OCI-LY7 (cell line): ENCODE results near the gene HCCS. TPM values are rescaled to one million over a fixed set of nuclear protein-coding genes. Genes with fewer than 3 reads are reported as not detected.

Source experiments
- BruUV-seq: library from RNA; stranded (reverse); fragments of 400-500 nt; replicated peaks from 2 replicates; lab custom pipeline; 2021; lab: Mats Ljungman, UMichigan
- CTCF ChIA-PET: fragments of 300-600 bp; sonication (Branson Sonifier 250); formaldehyde crosslinking; loops from one replicate; lab custom pipeline; 2022; ENCODE audit warnings: antibody characterized with exemption; ENCODE audit not compliant: unreplicated experiment; lab: Charles Lee
- POLR2A ChIA-PET: fragments of 300-600 bp; sonication (Branson Sonifier 250); formaldehyde crosslinking; loops from one replicate; lab custom pipeline; 2022; ENCODE audit warnings: antibody characterized with exemption; lab: Charles Lee
- DNase-seq: peaks from one replicate; pipeline ENCODE4 v3.0.0-alpha.2; 2015; ENCODE audit warnings: low spot score
- H2AFZ ChIP-seq: fragments of 200-600 bp; sonication (generic), shearing (Covaris generic); 2 replicates; pipeline ENCODE4 v1.6.1; 2014; ENCODE audit warnings: mild to moderate bottlenecking, antibody characterized with exemption, low read length, moderate library complexity
- H3K27ac ChIP-seq: fragments of 200-600 bp; sonication (generic); 2 replicates; pipeline ENCODE4 v1.5.1; 2014; ENCODE audit warnings: mixed run types, low read depth, mild to moderate bottlenecking, moderate library complexity, low read length, inconsistent platforms; ENCODE audit not compliant: poor library complexity, severe bottlenecking
- H3K36me3 ChIP-seq: fragments of 200-600 bp; sonication (generic); 2 replicates; pipeline ENCODE4 v1.6.1; 2014; ENCODE audit warnings: mild to moderate bottlenecking, antibody characterized with exemption, low read length, moderate library complexity, mixed read lengths; ENCODE audit not compliant: insufficient read depth
- H3K4me1 ChIP-seq: fragments of 200-600 bp; sonication (generic); 2 replicates; pipeline ENCODE4 v1.5.1; 2014; ENCODE audit warnings: mild to moderate bottlenecking, low read length; ENCODE audit not compliant: insufficient read depth, poor library complexity, severe bottlenecking
- H3K4me2 ChIP-seq: fragments of 200-600 bp; sonication (generic); 2 replicates; pipeline ENCODE4 v1.6.1; 2014; ENCODE audit warnings: mild to moderate bottlenecking, low read length
- H3K4me3 ChIP-seq: fragments of 200-600 bp; sonication (generic); 2 replicates; pipeline ENCODE4 v1.5.1; 2014; ENCODE audit warnings: mild to moderate bottlenecking, low read depth, low read length; ENCODE audit not compliant: poor library complexity, severe bottlenecking
- H3K79me2 ChIP-seq: fragments of 200-600 bp; sonication (generic); 2 replicates; pipeline ENCODE4 v1.6.1; 2016; ENCODE audit warnings: low read depth, mild to moderate bottlenecking, low read length, moderate library complexity, mixed read lengths; ENCODE audit not compliant: insufficient read depth
- H3K9me2 ChIP-seq: fragments of 200-600 bp; sonication (generic); 2 replicates; pipeline ENCODE4 v1.6.1; 2016; ENCODE audit warnings: mild to moderate bottlenecking, low read length, mixed read lengths; ENCODE audit not compliant: insufficient read depth
- H3K9me3 ChIP-seq: fragments of 200-600 bp; sonication (generic); 2 replicates; pipeline ENCODE4 v1.6.1; 2014; ENCODE audit warnings: mild to moderate bottlenecking, mixed run types, low read length, mixed read lengths
- H4K20me1 ChIP-seq: fragments of 200-600 bp; sonication (generic); 2 replicates; pipeline ENCODE4 v1.6.1; 2014; ENCODE audit warnings: mild to moderate bottlenecking, antibody characterized with exemption, low read length, moderate library complexity, mixed read lengths; ENCODE audit not compliant: insufficient read depth
- EZH2phosphoT487 ChIP-seq: fragments of 200-600 bp; sonication (generic); IDR thresholded peaks from 2 replicates; pipeline ENCODE4 v1.6.1; 2018; ENCODE audit warnings: low read depth, borderline replicate concordance, mild to moderate bottlenecking, mixed run types, antibody characterized with exemption, low read length, moderate library complexity, mixed read lengths
- intact Hi-C: fragments of 100-400 bp; cut with micrococcal nuclease; formaldehyde crosslinking; loops from one replicate; pipeline ENCODE4 v1.10.0; 2022; ENCODE audit not compliant: unreplicated experiment
- total RNA-seq, 2 experiments: library from RNA; depleted of rRNA in 1 of 2; stranded (reverse); fragments of >200 nt in 1 of 2; shearing (Covaris generic) in 1 of 2; gene quantifications; 2 replicates each; pipeline ENCODE4 v1.2.3, GENCODE V29; 2014 to 2022
- TF ChIP-seq, protein P1 (sequence below): fragments of 200-600 bp; sonication (generic); conservative IDR thresholded peaks from 2 replicates; pipeline ENCODE4 v1.5.1; 2014; ENCODE audit warnings: mild to moderate bottlenecking, antibody characterized with exemption, low read length, moderate library complexity, mixed read lengths

HCCS gene
- total RNA-seq, 2 experiments from 2014 or later, result 11.1 to 25.2 TPM

DNA sequence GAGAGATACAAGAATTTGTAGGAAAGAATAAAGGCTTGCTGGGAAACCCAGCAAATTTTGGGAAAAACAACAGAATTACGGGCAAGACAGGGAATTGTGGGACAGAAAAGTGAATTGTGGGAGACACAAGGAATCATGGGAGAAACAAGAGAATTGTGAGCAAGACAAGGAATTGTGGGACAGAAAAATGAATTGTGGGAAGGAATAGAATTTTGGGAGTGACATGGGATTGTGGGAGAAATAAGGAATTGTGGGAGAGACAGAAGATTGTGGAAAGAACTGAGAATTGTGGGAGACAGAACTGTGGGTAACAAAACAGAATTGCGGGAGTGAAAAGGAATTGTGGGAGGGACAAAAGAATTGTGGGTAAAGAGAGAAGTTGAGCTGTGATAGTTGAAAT is 1.2 kb upstream of the HCCS start:
- TF ChIP-seq, protein P1, sequence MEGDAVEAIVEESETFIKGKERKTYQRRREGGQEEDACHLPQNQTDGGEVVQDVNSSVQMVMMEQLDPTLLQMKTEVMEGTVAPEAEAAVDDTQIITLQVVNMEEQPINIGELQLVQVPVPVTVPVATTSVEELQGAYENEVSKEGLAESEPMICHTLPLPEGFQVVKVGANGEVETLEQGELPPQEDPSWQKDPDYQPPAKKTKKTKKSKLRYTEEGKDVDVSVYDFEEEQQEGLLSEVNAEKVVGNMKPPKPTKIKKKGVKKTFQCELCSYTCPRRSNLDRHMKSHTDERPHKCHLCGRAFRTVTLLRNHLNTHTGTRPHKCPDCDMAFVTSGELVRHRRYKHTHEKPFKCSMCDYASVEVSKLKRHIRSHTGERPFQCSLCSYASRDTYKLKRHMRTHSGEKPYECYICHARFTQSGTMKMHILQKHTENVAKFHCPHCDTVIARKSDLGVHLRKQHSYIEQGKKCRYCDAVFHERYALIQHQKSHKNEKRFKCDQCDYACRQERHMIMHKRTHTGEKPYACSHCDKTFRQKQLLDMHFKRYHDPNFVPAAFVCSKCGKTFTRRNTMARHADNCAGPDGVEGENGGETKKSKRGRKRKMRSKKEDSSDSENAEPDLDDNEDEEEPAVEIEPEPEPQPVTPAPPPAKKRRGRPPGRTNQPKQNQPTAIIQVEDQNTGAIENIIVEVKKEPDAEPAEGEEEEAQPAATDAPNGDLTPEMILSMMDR, result no peak
- no peak for TF ChIP-seq EZH2phosphoT487
- Histone ChIP-seq H4K20me1 (peaks cover 14% of the 10 kb centered on the region), H2AFZ (no peak overlapping the region; the same call in 1 of the 2 replicates), H3K4me2 (peak overlapping the region; percentile 93), H3K27ac (no peak overlapping the region), H3K9me2 (no peaks in the 10 kb centered on the region), H3K4me1 (peaks cover 26% of the 10 kb centered on the region), H3K36me3 (peaks cover 25% of the 10 kb centered on the region), H3K4me3 (peak overlapping the region; percentile 95), H3K9me3 (0 out of 2 replicates have a peak, but pooled peaks cover 5% of the 10 kb centered on the region), H3K79me2 (peaks cover 50% of the 10 kb centered on the region)
- ChIA-PET POLR2A (no interaction called here), CTCF (no interaction called here)
- intact Hi-C loops, result loop anchor here (10.0 kb wide), 1 partner anchor 255 kb away; no protein-coding TSS in a partner anchor
- no peak for DNase-seq
- no TSS peak for BruUV-seq

- Histone ChIP-seq H3K4me3 (peak overlapping the region; percentile 95), H3K9me3 (0 out of 2 replicates have a peak, but pooled peaks cover 5% of the 10 kb centered on the region), H3K36me3 (peaks cover 39% of the 10 kb centered on the region), H2AFZ (peak overlapping the region; percentile 72), H3K27ac (peak overlapping the region; percentile 62), H3K79me2 (peaks cover 52% of the 10 kb centered on the region), H4K20me1 (peaks cover 14% of the 10 kb centered on the region), H3K9me2 (no peaks in the 10 kb centered on the region), H3K4me2 (peak overlapping the region; percentile 88), H3K4me1 (peaks cover 26% of the 10 kb centered on the region)
- POLR2A ChIA-PET, result interaction anchor here (0.8 kb wide), 1 partner anchor 10 kb away, joined by 3 read pairs; no protein-coding TSS in a partner anchor
- intact Hi-C loops, result loop anchor here (1.0 to 10.0 kb wide), 2 partner anchors 253 to 646 kb away; partner anchors contain the start of gene MSL3
- no peak for DNase-seq
- CTCF ChIA-PET, result no interaction called here
- BruUV-seq, result TSS peak; percentile 57
- TF ChIP-seq, protein P1, result 0 out of 2 replicates have a peak, but pooled peaks have one; percentile 0
- TF ChIP-seq EZH2phosphoT487, result no peak
Observed at GRCh38 chrX:11111947-11112346, 815 bp downstream of the HCCS start.

- Histone ChIP-seq H3K4me3 (peak overlapping the region; percentile 95), H4K20me1 (peaks cover 14% of the 10 kb centered on the region), H2AFZ (no peak overlapping the region), H3K9me3 (0 out of 2 replicates have a peak, but pooled peaks cover 5% of the 10 kb centered on the region), H3K79me2 (peaks cover 52% of the 10 kb centered on the region), H3K4me1 (peaks cover 26% of the 10 kb centered on the region), H3K27ac (peak overlapping the region; percentile 66), H3K9me2 (no peaks in the 10 kb centered on the region), H3K36me3 (peaks cover 57% of the 10 kb centered on the region), H3K4me2 (peak overlapping the region; percentile 88)
- TF ChIP-seq, protein P1, result no peak
- no peak for TF ChIP-seq EZH2phosphoT487
- no TSS peak for BruUV-seq
- ChIA-PET POLR2A (no interaction called here), CTCF (interaction anchor here (0.7 kb wide), 1 partner anchor 250 kb away, joined by 3 read pairs; no protein-coding TSS in a partner anchor)
- DNase-seq, result peak; percentile 42
- intact Hi-C loops, result loop anchor here (10.0 kb wide), 1 partner anchor 251 kb away; no protein-coding TSS in a partner anchor
Observed at GRCh38 chrX:11113731-11114130, 2.6 kb downstream of the HCCS start.
